NK-92 (cell line): ENCODE data around the gene RGS11.

ENCODE experiments used
- DNase-seq: peaks from one replicate; lab custom pipeline; 2025; ENCODE audit not compliant: unreplicated experiment; lab: John Stamatoyannopoulos, UW

Gene RGS11

DNA sequence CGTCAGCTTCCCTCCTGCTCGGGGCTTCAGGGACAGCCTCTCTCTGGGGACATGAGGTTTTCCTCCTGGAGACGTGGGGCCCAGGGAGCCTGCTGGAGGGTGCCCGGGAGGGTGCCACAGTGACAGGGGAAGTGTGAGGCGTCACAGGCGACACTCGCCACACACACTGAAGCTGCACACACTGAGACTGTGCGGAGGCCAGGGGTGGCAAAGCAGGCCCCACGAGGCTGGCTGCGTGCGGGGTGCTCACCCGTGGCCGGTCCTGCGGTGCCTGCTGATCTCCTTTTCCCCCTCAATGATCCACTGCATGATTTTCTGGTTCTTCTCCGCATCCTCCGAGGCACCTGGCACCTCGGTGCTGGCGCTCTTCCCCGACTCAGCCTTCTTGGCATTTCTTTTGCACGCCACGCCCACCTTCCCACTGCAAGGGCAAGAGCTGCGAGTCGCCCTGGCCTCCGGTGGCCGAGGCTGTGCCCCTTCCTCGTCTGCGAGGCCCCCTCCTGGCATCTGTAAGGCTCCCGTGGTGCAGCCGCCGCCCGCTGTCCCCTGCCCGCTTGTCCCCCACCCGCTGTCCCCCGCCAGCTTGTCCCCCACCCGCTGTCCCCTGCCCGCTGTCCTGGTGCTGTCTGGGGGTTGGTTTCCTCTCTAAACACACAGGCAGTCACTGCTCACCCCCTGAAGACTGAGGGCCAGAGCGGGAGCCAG is 21.2 kb upstream of the RGS11 start:
- no peak for DNase-seq

DNA sequence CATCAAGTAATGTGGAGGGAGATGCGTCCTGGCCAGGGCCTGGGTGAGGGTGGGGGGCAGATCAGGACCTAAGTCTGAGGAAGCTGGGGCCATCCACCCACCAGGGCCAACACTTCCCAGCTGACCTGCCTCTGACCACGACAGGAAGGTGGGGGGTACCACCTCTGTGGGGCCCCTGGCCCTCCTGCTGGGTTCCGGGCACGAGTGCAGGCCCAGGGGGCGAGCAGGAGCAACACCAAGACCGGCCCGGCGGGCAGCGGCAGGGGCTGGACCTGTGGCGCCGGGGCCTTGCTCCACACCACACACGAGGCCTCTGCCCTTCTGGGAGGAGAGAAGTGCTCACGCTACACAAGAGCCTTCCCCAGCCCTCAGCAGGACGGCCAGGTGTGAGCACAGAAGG is 20.5 kb upstream of the RGS11 start:
- no peak for DNase-seq

DNA sequence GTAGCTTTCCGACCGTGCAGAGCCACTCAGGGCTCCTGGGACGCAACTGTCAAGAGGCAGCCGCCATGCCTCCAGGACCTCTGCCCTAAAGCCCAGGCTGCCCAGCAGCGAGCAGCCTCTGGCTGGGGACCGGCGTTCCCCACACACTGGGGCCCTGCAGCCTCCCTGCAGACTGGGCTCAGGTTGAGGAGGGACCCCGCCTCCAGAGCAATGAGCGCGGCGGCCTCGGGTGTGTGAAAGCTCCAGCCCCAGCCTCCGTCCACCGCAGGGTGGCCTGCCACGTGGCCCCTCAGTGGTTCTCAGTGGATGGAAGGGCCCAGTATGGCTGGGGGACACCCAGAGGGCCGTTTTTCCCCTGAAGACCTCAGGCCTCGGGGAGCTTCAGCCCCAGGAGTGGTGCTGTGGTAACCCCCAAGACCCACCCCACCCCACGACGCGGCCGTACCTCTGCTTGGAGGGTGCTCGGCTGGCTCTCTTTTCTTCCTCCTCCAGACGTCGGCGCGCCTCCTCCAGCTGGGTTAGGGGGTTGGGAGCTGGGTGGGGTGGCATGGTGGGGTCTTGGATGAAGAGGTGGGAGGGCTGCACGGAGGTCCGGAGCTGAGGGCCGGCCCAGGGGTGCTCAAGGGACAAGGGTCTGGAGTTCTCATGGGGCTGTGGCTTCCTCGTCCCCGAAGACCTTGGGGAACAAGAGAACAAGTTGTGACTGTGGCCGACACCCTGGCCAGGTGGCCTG is 17.5 kb upstream of the RGS11 start:
- no peak for DNase-seq

DNA sequence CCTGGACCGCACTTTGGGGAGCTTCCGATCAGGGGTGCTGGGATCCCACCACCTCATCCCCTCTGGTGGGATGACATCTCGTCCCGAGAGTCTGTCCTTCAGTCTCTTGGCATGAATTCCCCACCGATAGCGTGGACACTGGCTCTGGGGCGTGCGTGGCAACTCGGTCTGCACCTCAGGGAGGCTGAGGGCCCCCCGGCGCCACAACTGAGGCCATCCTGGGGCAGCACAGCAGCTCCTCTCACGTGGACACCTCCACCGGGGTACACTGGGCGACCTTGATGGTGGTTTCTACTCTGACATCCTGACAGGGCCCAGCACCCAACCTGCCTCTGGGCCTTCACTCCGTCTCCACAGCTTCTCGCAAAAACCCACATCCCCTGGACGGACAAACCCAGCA is 15.8 kb upstream of the RGS11 start:
- no peak for DNase-seq

DNA sequence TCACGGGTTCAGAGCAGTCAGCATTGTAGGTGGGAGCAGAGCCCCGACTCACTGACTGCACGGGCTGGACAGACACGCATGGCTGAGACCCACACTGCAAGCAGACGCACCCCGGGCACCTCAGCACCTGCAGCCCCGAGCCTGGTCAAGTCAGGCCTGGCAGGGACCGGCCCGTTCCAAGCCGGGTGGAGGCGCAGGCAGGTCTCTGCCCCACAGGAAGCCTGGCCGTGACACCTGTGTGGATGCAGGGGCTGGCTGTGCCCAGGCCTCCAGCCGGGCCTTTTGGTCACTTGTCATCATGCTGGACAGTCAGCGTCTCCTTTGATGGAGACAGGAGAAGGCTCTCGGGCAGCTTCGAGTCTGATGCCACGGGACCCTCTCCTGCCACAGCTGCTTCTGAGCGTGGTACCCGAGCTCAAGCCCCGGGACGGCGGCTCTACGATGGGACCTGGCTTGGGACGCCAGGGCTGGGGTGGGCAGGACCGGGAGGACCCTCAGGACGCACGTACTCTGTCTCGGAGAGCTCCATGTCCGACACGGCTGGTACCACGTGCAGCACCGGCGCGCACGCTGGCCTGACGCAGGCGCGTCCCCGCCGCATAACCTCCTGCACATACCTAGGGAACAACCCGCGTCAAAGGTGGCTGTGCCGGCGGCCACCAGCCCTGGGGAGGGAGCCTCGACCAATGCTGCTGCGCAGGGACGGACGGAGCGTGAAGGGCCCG is 15.1 kb upstream of the RGS11 start:
- DNase-seq = no peak

DNA sequence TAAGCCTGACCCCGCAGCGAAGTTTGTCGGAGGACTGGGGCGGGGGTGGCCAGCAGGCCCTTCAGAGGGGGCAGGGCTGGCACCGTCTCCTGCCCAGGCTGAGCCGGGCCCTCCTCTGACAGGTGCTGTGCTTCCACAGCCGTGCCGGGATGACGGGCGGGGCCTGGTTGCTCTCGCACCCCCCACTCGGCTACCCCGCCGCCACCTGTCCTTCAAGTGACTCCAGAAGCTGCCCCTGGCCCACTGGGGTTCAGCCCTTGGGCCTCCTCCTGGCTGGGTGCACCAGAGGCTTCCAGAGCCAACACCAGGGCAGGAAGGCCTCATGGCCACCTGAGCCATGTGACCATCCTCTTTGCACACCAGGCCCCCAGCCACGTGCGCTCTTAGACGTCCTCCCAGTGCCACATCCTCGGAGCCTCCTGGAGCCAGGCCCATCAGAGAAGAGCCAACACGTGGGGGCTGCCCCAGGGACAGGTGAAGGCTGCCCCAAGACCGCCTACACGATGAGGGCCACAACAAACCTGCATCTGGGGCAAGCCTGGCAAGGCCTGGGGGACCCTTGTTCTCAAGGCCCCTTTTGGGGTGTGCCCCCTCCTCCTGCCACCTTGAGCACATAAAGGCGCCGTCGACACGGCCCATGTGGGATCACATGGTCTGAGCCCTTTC is 14.4 kb upstream of the RGS11 start:
- DNase-seq = no peak

DNA sequence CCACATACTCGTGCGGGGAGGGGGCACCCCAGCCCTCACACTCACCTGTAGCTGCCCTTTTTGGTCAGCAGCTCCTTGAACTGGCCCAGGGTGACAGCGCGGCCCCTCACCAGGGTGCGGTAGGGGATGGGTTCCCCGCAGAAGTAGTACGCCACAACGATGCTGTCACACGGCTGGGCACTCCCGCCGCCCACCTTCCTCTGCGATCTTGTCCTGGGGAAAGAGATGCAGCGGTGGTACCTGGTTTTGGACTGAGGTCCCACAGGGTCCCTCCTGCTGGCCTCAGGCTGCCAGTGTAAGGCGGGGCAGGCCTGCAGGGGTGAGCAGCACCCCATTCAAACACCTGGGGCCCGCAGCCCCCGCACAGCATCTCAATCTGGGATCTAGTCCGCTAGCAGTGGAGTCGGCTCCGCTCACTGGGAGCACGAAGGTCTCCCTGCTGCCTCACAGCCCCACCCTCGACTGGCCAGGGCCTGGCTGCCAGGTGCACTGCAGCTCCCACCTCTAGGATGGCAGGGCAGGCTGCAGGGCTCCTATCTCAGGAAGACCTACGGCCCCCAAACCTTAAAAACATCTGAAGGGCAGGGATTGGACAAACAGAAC is 13.8 kb upstream of the RGS11 start:
- no peak for DNase-seq

DNA sequence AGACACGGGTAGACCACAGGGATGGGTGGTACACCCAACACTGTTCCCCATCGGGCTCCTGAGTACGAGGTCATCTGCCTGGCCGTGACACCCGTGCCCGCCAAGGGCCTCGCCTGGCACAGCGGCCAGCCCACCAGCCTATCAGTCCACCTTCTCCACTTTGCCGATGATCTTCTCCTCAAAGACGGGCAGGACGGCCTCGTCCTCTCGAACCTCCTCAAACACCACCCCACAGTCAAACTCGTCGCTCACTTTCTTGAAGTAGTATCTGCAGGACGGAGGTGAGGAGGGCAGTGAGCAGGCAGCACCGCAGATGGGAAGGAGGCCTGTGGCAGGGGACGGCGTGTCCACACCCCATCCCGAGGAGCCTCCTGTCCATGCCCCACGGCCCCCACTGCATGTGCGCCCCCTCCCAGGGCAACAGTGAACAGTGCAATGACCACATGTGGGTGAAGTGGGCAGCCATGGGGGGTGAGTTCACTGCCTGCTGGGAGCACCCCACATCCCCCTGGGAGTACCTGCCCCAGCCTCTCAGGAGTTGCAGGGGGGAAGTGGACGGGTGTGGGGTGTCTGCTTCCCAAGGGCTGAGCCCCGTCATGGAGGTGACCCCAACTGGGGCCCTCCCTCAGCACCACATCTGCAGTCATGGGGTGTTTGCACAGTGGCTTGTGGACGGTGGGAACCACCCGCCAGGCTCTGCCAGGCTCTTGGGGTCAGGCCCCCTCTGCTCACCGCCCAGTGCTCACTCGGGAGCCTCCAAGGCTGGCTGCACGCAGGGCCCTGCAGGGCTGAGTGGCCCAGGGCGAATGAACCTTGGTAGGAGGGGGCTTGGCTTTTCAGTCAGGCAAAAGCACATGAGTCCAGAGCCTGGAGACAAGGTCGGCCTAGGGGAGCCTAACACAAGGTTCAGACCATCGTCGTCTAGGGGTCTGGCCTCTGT is 12.5 kb upstream of the RGS11 start:
- DNase-seq = no peak

DNA sequence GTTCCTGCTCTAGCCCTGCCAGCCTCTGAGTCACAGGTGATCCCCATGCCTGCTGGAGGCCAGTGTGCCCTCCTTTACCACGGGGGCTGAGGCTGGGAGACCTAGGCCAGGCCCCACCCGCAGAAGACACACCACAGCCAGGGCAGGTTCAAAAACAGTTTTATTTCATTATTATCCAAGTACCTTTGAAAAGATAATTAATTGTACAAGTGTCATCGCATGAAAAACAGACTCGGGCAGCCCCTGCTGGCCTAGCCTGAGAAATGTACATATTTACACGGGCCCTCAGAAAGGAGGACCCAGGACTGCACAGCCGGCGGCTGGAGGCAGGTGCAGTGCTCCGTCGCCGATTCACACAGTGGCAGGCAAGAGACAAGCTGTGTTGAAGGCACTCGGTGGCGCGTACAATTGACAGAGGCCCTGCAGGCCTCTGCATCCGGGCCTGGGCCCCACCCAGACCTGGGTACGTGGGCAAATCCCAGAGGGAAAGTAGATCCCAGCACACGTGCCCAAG is 11.6 kb upstream of the RGS11 start:
- DNase-seq = no peak

DNA sequence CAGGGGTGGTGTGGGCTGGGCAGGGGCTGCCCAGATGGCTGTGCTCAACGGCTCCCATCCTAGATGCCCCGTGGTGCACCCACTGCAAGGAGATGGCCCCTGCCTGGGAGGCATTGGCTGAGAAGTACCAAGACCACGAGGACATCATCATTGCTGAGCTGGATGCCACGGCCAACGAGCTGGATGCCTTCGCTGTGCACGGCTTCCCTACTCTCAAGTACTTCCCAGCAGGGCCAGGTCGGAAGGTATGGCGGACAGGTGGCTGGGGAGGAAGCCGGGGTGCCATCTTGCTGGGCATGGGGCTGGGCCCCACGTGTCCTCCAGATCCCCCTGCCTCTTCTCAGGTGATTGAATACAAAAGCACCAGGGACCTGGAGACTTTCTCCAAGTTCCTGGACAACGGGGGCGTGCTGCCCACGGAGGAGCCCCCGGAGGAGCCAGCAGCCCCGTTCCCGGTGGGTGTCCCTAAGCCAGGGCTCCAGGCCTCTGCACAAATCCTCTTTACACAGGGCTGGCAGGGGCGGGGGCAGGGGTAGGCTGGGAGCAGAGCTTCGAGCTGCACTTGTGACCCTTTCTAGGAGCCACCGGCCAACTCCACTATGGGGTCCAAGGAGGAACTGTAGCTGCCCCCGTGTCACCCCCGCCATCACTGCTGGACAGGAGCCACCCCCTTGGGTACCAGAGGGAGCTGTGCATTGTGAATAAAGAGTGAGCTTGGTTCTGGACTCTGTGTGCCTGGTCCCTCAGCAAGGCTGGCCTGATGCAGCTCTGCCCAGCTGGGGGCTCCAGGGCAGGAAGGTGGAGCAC is 10.9 kb upstream of the RGS11 start:
- no peak for DNase-seq

DNA sequence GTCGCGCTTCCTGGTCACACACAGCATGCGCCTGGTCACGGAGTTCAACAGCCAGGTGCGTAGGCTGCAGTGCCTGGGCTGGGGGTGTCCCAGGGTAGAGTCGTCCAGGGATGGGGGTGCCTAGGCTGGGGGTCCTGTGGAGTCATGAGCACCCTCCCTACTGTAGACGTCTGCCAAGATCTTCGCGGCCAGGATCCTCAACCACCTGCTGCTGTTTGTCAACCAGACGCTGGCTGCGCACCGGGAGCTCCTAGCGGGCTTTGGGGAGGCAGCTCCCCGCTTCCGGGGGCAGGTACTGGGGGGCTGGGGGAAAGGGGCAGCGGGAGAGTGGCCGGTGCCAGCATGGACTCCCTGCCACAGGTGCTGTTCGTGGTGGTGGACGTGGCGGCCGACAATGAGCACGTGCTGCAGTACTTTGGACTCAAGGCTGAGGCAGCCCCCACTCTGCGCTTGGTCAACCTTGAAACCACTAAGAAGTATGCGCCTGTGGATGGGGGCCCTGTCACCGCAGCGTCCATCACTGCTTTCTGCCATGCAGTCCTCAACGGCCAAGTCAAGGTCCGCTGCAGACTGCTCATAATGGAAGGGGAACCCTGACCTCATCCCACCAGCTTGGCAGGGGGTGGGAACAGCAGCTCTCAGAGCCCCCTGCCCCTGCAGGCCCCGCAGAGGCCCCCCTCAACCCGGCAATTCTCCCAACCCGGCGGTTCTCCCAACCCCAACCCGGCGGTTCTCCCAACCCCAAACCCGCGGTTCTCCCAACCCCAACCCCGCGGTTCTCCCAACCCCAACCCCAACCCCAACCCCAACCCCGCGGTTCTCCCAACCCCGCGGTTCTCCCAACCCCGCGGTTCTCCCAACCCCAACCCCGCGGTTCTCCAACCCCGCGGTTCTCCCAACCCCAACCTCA is 9.7 kb upstream of the RGS11 start:
- DNase-seq = no peak

DNA sequence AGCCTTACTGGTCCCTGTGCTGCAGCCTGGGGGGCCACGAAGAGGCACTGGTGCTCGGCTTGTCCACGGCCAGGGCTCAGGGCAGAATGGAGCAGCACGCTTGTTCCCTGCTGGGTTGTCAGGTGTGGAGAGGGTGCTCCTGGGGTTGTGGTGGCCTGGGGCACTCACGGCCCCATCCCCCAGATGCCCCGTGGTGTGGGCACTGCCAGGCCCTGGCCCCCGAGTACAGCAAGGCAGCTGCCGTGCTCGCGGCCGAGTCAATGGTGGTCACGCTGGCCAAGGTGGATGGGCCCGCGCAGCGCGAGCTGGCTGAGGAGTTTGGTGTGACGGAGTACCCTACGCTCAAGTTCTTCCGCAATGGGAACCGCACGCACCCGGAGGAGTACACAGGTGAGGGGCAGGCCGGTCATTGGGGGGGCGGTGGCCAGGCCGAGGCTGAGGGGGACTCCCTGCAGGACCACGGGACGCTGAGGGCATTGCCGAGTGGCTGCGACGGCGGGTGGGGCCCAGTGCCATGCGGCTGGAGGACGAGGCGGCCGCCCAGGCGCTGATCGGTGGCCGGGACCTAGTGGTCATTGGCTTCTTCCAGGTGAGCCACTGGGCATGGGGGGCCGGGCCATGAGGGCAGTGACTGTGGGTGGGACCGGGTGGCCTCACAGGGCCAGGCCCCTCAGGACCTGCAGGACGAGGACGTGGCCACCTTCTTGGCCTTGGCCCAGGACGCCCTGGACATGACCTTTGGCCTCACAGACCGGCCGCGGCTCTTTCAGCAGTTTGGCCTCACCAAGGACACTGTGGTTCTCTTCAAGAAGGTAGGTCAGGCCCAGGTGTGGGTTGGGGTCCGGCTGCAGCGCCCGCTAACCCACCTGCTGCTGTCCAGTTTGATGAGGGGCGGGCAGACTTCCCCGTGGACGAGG is 8.7 kb upstream of the RGS11 start:
- DNase-seq = no peak

DNA sequence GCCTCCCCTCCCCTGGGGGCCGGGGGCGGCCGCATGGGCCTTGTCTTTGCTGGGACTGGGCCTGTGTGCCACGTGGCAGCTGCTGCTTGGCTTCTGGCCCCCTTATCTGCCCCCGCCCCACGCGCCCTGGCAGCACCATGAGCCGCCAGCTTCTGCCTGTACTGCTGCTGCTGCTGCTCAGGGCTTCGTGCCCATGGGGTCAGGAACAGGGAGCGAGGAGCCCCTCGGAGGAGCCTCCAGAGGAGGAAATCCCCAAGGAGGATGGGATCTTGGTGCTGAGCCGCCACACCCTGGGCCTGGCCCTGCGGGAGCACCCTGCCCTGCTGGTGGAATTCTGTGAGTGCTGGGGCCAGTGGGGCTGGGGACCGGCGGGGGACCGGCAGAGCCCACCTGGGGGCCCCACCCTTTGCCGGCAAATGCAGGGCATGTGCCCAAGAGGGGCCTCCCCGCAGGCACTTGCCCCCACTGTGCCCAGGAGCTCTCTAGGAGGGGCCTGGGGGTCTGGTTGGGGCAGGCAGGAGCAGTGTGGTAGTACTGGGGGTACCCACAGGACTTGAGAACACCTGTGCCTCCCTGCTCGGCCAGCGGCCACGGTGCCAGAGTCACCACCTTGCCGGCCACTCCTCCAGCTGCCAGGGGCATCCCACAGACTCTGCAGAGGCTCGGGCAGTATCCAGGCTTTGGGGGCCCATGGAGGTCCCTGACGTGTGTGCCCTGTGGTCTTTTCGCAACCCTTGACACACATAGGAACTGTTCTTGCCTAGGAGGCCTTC is 7.5 kb upstream of the RGS11 start, which contains the start of gene PDIA2:
Gene PDIA2, plus strand, starts transcription at position 132 of the 773 bp plus-strand sequence. Its CDS starts 6 bp downstream, at position 138.
- no peak for DNase-seq

DNA sequence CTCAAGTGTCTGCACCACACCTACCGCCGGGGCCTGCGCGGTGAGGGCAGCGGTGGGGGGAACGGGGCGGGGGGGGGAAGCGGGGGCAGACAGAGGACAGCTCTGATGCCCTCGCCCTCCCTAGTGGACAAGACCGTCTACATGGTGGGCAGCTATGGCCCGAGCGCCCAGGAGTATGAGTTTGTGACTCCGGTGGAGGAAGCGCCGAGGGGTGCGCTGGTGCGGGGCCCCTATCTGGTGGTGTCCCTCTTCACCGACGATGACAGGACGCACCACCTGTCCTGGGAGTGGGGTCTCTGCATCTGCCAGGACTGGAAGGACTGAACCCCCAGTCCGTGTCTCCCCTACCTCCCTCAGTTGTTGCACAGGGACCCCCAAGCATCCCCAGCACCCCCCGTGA is 6.7 kb upstream of the RGS11 start:
- DNase-seq = no peak

DNA sequence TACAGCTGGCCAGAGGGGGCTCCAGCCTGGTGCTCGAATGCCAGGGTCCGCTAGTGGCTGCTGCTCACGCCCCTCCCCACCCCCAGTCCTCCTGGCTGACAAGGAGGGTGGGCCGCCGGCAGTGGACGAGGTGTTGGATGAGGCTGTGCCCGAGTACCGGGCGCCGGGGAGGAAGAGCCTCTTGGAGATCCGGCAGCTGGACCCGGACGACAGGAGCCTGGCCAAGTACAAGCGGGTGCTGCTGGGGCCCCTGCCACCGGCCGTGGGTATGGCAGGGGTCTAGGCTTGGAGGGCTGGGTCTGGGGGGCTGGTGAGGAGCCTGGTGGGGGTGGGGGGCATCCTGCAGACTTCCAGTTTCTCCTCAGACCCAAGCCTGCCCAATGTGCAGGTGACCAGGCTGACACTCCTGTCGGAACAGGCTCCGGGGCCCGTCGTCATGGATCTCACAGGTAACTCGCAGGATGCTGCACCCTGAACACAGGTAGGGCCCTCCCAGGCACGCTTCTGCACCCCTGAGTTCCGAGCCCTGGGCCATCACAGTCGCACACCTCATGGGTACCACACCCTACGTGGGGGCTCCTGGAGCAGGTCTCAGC is 6.0 kb upstream of the RGS11 start:
- no peak for DNase-seq
